Gastroesophageal sphincter (tissue), 3 donors: ENCODE results near the gene KLK1.

Experiments used
- EP300 ChIP-seq: sonication (generic); formaldehyde crosslinking; IDR thresholded peaks from one replicate; pipeline ENCODE4 v1.6.1; 2017; ENCODE audit warnings: antibody characterized with exemption, mild to moderate bottlenecking
- POLR2A ChIP-seq, 2 donors: fragments of 450-650 bp; IDR thresholded peaks; one replicate each; pipeline ENCODE4 v1.6.1; 2017; ENCODE audit warnings: antibody characterized with exemption in 2 of 2, mild to moderate bottlenecking in 2 of 2, moderate library complexity in 1 of 2
- POLR2AphosphoS5 ChIP-seq: sonication (generic); formaldehyde crosslinking; IDR thresholded peaks from one replicate; pipeline ENCODE4 v1.6.1; 2017; ENCODE audit warnings: antibody characterized with exemption
- TF ChIP-seq, protein P1 (sequence below), 4 experiments: fragments of 200-600 bp in 2 of 4; fragments of 450-650 bp in 2 of 4; sonication (generic) in 1 of 4; IDR thresholded peaks; one replicate each; pipeline ENCODE4 v1.5.1; 2017 to 2019; ENCODE audit warnings: antibody characterized with exemption in 4 of 4, mild to moderate bottlenecking in 2 of 4, moderate library complexity in 2 of 4

DNA sequence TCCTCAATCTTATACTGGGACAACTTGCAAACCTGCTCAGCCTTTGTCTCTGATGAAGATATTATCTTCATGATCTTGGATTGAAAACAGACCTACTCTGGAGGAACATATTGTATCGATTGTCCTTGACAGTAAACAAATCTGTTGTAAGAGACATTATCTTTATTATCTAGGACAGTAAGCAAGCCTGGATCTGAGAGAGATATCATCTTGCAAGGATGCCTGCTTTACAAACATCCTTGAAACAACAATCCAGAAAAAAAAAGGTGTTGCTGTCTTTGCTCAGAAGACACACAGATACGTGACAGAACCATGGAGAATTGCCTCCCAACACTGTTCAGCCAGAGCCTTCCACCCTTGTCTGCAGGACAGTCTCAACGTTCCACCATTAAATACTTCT is 27.2 kb upstream of the KLK1 start:
- TF ChIP-seq POLR2A (IDR thresholded peaks at IDR 0.05) (no peak), POLR2AphosphoS5 (no peak), EP300 (no peak)
- TF ChIP-seq, protein P1, sequence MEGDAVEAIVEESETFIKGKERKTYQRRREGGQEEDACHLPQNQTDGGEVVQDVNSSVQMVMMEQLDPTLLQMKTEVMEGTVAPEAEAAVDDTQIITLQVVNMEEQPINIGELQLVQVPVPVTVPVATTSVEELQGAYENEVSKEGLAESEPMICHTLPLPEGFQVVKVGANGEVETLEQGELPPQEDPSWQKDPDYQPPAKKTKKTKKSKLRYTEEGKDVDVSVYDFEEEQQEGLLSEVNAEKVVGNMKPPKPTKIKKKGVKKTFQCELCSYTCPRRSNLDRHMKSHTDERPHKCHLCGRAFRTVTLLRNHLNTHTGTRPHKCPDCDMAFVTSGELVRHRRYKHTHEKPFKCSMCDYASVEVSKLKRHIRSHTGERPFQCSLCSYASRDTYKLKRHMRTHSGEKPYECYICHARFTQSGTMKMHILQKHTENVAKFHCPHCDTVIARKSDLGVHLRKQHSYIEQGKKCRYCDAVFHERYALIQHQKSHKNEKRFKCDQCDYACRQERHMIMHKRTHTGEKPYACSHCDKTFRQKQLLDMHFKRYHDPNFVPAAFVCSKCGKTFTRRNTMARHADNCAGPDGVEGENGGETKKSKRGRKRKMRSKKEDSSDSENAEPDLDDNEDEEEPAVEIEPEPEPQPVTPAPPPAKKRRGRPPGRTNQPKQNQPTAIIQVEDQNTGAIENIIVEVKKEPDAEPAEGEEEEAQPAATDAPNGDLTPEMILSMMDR (IDR thresholded peaks at IDR 0.05): no peak
